NB4 (cell line): ENCODE results near the gene ADGRB3.

ENCODE experiments used
- CTCF ChIP-seq: IDR thresholded peaks from one replicate; pipeline ENCODE4 v1.5.1; 2012; ENCODE audit warnings: low read depth, low read length
- POLR2A ChIP-seq: IDR thresholded peaks from 2 replicates; pipeline ENCODE4 v1.6.1; 2011; ENCODE audit warnings: mild to moderate bottlenecking; ENCODE audit not compliant: insufficient read length; ENCODE audit errors: extremely low read depth

GRCh38 chr6:69097948-69098347 is 462.9 kb downstream of the ADGRB3 start:
- no peak for TF ChIP-seq CTCF
- no peak for TF ChIP-seq POLR2A
